COLO668 (cell line): ENCODE data around the gene ELF4.
A peak's percentile ranks its signal among the peaks of the same experiment; 100 is the strongest.

Experiments used
- DNase-seq: peaks from one replicate; lab custom pipeline; 2025; ENCODE audit not compliant: unreplicated experiment; lab: John Stamatoyannopoulos, UW

The ELF4 gene

DNA sequence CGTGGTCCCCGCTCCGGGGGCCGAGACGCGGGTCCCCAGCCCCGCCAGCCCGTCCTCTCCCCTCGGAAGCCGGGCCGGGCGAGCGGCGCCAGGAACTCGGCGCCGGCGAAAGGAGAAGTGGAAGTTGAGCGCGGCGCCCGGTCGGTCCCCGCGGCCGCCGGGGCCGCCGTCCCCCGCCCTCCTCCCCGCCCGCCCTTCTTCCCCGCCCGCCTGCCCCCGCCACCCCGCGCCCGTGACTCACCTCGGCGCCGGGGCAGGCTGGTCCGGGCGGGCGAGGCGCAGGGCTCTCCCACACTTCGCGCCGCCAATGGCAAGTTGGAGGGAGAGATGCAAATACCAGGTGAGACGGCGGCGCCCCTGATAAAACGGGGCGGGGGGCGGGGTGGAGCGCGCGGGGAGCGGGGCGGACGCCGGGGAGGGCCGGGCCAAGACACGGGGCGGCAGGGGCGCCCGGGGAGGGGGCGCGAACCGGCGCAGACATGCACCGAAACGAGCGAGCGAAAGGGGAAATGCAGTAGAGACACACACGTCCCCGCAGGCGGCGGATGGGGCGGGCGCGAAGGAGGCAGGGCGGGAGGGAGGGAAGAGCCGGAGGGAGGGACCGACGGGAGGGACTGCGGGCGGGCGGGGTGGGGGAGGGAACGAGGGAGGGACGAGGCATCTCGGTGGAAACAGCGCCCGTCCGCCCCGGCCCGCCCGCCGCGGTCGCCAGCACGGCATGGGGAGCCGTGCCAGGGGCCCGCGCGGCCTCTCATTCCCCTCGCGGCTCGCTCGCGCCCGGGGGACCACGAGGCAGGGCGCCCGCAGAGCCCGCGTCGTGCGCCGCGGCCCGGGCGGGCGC, at the start of gene ELF4:
Gene ELF4 (minus strand): TSS at position 119 of the 841 bp plus-strand sequence. CDS start 29,167 bp downstream, outside the sequence.
- DNase-seq, result peak; percentile 71

DNA sequence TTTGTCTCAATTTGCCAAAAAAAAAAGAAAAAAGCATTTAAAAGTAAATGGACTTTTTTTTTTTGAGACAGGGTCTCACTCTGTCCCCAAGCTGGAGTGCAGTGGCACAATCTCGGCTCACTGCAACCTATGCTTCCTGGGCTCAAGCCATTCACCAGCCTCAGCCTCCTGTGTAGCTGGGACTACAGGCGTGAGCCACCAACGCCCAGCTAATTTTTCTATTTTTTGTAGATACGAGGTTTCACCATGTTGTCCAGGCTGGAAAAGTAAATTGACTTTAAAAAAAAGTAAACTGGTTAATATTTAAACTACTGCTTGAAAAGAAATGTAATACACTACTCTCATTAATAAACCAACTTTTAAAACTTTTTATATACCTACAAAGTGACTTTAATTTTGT, 49.5 kb upstream of the ELF4 start:
- no peak for DNase-seq

DNA sequence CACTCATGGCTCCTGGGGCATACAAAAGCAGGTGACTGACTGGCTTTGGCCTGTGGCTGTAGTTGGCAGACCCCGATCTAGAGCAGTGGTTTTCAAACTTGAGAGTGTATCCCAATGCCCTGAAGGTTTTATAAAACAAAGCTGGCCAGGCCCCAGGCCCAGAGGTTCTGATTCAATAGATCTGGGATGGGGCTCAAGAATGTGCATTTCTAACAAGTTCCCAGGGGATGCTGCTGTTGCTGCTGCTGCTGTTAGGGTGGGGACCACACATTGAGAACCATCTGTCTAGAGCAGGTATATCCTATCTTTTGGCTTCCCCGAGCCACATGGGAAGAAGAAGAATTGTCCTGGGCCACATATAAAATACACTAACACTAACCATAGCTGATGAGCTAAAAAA, 48.0 kb upstream of the ELF4 start:
- DNase-seq, result no peak

DNA sequence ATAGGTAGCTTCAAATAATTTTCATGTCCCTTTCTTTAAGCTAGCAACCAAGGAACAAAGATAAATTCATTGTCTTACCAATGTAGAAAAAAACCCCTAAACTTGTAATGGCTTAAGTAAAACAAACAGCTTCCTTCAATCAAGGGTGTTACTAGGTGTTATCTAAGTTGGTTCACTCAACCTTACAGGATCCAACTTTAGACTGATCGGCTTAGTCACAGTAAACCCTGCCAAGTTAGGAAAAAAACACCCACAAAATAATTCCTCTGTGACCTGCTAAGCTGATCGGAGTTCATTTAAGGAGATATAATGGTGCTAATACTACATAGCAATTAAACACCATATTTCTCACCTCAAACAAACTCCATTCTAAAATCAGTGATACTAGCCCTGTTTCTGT, 45.3 kb upstream of the ELF4 start:
- DNase-seq, result no peak

DNA sequence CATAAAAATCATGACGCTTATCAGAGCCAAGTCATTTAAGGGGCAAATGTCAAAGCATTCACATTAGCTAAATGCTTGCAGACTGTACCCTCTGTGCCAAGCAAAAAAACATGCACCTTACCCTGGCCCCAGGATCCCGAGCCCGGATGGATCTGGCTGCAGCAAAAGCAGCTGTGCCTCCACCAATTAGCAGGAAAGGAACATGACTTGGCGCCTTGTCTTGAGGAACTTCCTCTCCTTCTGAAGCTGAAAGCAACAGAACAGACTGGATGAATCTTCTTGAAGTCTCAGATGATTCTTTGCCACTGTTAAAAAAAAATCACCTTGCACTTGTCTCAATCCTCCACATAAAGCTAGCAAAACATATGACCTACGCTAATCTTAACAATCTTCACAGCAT, 37.3 kb upstream of the ELF4 start:
- DNase-seq, result no peak

DNA sequence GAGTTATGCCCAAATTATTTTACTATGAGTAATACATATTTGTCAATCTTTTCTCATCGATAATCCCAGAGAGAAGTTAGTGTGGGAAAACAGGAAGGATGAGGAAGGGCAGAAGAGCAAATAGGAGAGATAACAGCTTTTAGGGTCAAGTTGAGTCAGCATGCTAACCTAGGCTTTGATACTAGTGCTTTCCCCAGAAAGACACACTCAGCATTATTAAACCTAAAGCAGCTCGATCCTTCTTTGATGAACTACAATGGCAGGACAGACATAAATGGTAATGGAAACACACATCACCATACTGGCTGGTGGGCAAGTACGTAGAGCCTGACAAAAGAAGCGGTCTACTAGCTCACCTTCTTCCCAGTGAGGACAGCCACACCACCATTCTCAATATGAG, 34.8 kb upstream of the ELF4 start:
- DNase-seq, result no peak

DNA sequence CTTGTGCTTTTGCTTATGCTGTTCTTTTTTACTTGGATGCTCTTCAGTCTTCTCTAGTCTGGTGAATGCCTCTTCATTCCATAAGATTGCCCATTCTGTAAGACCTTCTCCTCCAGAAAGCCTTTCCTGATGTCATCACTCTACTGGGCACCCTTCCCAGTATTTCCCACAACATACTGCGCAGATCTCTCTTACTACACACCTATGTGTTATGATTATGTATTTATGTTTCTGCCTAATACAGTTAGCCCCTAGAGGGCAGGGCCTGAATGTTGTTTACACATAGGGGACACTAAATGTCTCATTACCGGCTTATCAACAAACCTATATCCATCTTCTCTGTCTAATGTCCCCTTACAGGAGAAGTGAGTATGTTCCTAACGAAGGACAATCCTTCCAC, 34.2 kb upstream of the ELF4 start:
- no peak for DNase-seq

DNA sequence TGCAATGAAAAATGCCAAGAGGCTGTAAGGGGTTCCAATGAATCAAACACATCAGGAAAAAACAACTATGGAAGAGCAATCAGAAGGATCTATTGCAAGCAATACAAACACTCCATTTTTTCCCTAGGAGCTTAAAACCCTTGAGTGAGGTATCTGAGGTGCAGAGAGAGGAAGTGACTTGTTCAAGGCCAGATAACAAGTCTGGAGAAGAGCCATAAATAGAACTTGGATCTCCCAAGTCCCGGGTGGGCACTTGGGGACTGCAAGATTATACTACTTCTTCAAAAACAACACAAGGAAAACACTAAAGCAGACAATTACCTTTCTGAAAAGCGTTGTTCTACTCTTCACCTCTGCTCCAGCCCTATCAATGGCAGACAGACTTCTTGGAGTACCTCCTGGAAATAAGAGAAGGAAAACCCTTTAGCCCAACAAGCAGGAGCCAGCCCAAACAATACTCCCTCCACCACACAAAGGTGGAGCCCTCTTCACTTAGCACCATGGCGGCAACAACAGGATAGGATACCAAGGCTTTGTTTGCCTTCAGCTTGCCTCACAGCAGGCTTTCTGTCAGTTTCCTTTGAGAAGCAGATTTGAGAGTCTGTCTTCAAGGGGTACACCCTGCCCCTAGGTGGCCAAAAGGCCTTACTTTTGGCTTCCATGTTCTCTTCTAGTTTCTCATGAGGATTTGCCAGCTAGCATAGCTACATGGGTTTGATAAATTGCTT, 29.3 kb upstream of the ELF4 start:
- DNase-seq, result no peak

DNA sequence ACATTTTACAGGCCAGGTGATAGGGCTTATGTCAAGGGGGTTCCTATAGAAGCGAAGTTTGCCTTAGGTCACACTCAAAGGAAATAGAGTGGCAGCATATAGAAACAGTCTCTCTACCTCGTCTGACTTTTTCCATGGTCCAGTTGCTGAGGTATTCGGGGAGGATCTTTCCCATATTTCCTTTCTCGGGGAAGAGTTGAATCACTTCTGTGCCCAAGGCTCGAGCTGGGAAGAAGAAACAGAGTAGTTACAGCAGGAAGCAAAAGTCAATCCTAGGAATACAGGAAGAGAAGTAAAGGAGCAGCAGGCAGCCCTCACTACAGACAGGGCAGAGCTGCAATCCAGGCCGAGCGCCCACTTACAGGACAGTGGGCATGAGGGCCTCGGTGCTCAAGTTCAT, 26.7 kb upstream of the ELF4 start:
- DNase-seq, result no peak

DNA sequence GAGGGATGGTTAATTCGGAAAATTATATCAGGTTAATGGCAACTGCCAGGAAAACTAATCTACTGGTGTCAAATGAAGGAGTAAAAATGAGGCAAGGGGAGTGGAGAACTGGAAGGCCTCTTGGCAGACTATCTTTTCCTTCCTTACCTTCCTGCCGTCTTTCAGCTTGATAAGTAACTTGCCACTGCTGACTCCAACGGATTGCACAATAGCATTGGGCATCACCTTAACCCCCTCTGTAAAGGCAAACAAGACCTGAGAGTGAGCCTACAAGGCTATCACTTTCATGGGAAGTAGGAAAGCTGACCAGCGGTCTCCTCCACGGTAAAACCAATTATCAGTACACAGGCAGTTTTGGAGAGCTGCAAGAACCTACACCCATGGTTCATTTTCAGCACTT, 26.2 kb upstream of the ELF4 start:
- DNase-seq, result no peak

DNA sequence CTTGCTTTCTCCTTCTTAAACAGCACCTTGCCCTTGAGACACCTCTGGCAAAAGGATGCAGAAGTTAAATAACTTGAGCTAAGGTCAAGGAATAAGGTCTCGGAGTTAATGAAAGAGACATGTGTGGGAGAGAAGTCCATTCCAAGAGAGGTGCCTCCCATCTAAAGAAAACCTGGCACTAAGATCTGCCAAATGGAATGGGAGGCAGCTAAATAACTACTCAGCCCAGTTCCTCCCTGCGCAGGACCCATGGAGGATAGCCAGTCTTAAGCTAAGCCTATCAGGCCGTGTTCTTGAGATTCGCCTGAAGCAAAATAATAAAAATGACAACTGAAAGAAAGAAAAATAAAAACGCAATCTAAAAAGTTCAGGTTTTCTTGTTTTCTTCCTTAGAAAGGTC, 20.7 kb upstream of the ELF4 start:
- DNase-seq, result no peak

DNA sequence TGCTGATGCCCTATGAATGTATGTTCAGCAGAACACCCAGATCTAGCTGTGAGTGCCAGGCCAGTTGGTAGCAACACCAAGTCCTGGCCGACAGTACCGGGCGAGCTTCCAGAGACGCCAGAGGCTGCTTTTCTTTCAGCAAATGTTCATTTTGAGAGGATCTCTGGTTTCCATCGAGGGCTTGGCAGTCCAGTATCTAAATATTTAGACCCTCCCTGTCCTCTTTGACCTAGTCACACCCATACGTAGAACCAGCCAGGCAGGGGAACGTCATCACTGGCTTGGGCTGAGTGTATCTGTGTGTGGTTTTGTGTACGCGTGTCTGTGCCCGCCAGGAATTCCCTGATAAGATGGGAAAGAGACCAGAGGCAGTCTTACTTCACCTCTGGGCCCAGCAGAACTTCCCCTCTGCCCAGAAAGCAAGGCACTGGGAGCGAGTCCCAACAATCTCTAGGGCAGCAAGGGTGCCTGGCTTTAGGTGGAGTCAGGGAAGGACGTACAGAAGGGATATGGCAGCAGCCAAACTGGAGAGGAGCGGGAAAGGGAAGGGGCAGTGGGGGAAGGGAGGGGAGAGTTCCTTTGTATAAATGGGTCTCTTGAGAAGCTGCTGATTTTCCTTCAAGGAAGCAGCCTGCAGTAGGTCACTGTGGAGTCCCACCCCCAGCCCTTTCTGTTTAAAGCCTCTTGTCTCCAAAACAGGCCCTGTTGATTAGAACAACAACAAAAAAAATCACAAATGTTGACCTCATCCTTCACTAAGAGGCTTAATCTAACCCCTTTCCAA, 15.0 kb upstream of the ELF4 start:
- no peak for DNase-seq

DNA sequence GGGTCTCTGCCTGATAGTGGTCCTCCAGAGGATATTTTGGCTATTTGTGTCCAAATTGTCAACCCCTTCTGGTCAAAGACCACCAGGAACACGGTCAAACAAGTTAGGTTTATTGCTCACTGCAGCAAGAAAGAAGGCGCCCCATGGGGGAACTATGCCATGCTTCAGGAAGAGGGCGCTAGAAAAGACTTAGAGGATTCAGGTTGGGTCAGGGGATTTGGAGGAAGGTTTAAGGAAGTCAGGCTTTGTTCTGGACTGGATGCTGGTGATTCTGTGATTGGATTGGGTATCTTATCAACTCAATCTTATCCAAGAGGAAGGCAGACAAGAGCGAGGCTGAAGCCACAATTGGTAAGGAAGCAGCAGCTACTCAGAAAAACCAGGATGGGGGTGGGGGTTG, 14.3 kb upstream of the ELF4 start:
- DNase-seq, result no peak

DNA sequence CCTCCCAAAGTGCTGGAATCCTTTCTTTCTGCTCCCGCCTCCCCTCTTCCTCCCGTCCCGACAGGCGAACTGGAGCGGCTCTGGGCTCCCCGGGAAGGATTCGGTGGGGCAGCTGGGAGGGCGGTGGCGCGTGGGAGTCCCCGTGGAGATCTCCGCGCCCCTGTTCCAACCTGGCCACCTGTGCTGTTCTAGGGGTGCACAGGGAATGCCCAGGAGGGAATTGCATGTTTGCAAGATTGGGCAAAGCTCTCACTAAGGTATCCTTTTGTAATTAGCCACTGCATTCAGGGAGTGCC, 11.2 kb upstream of the ELF4 start:
- DNase-seq, result no peak

DNA sequence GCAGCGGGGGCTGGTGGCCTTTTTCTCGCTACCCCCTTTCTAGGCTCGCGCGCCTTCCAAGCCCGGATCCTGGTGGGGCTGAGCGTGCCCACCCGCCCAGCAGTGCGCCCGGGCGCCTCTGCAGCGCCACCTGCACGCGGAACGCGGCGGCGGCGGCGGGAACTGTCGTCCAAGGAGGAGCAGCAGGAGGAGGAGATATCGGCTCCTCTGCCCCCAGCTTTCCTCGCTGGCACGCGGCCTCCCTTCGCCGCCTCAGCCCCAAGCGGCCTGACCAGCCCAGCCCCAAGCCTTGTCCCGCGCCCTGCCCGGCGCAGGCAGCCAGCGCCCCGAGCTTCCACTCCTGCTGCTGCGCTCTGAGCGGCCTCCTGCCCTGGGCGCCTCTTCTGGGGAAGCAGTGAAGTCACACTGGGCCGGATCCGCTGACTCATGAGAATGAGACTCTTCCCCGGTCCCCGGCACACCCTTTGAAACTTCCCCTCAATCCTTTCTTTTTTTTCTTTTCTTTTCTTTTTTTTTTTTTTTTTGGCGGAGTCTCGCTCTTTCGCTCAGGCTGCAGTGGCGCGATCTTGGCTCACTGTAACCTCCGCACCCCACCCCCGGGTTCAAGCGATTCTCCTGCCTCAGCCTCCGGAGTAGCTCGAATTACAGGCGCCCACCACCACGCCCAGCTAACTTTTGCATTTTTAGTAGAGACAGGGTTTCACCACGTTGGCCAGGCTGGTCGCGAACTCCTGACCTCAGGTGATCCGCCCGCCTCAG, 10.6 kb upstream of the ELF4 start:
- peak; percentile 60 for DNase-seq

DNA sequence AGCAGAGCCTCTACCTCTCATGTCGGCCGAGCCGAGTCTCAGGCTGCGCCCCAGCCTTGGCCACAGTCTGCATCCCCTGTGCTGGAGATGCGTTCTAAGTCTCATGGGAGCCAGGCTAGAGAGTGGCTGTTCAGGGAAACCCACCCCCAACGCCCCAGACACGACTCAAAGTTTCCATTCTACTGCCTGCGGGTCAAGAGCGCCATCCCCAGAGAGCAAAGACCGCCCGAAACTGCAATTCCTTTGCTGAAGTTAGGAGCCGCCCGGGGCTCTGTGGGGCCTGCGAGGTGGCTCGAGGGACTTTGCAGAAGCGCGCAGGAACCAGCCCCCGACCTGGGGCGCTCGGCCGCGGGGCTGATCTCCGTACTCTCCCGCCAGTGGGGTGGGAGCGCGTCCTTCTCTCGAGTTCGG, 10.0 kb upstream of the ELF4 start:
- no peak for DNase-seq

DNA sequence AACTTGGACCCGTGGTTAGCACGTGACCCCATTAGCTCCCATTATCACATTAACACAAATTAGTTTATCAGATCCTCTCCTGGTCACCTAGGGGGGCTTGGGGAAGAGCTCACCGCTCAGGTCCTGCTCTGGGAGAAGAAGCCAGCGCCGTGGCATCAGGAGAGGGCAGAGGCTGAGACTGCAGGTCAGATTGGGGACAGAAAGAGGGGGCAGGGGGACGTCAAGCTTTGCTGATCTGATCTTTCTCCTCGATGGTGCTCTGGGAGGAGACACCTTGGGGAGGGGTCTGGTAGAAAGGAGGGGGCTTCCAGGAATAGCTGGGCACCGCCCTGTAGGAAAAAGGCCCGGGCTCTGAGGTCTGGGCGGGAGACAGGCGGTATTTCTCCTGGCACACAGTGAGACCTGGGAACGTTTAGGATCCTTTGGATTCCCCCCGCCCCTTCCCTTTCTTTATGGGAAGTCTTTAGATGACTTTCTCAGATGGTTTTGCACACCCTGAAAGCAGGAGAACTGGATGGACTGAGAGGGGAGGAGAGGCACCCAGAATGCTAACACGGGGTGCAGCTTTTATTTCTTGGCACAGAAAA, 9.1 kb upstream of the ELF4 start:
- DNase-seq, result no peak

DNA sequence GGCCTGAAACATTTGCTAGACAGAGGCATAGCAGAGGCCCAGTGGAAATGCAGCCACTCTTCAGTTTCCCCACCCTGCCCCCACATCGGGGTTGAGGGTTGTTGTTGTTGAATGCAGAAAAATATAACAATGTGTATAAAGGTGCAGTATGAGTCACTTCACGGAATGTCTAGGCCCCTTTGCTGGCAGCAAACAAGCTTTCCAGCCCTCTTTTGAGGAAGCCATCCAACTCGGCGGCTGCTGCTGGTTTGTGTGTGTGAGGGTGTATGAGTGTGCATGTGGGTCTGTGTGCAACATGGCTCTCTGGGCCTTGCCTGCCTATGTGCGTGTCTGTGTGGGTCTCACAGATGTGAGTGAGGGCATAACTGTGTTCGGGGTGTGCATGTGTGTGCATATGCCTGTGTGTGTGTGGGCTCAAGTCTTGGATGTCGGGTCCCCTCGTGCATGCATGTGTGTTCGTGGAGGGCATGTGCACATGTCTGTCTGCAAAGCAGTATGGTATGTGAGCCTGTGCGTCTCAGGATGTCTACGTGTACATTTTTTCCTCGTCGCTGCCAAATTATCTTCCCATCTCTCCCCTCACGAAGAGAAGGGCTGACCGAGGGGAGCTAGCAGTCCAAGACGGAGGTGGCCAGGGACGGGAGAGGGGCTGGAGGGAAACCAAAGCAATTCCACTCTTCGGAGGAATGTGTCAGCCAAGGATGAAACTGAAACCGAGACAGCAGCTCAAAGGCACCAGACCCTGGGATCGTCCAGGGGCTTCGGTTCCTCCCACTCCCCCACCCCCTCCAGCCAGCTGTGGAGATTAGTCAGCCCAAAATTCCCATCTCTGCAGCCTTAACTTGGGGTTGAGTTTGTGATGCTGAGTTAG, 8.4 kb upstream of the ELF4 start:
- DNase-seq, result no peak

DNA sequence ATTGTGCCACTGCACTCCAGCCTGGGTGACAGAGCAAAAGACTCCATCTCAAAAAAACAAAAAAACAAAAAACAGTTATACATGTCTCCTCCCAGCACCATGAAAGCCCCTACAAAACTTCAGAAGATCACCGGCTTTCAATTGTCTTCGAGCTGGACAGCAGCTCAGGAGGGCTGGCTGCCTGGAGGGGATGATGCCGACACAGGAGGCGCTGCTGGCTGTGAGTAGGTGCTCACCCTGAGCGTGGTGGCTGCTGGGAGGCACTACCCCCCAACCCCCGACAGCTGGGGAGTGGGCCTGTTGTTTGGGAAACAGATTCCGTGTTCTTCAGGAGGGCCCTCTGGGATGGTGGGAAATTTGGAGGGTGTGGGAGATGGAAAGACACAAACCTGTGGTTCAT, 6.9 kb upstream of the ELF4 start:
- DNase-seq, result no peak
